Glomerular visceral epithelial cell (primary cell): ENCODE measurements around the gene NEK8.
A peak's percentile ranks its signal among the peaks of the same experiment; 100 is the strongest.
"Not testable (repeated sequence)": the region's sequence is repeated elsewhere in the genome, so short reads cannot be mapped to it uniquely, and the experiment has no call there.

Experiments used
- DNase-seq: peaks from one replicate; pipeline ENCODE4 v3.0.0-alpha.2; 2016; ENCODE audit errors: extremely low spot score

The NEK8 gene

DNA sequence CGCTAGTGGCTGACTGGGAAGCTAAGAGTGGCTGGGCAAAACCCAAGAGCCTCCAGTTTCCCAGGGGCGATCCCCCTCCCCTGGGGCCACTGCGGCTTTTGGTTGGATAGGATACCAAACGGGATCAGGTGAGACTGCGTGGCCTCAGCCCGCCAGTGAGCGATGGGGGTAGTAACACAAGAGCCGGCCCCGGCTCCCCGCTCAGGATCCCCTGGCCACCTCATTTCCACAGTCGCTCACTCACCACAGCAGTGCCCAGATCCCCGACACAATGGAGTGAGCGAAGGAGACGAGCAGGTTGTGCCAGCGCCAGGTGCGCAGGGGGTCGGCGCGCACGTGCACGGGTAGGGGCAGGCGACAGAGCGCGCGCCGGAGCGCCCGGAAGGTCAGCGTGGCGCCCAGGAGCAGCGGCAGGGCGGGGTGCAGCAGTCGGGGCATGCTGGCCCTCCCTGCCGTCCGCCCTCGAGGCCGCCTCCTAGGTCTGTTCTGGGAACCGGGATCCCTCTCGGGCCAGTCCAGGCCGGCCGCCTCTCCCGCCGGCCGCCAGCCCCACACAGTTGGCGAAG lies 2.8 kb upstream of the NEK8 start:
- peak; percentile 91 for DNase-seq

- peak; percentile 61 for DNase-seq
Observed at GRCh38 chr17:28726226-28726626, 2.4 kb upstream of the NEK8 start, which contains the start of gene TLCD1. Gene TLCD1 (minus strand): TSS chr17:28726233. CDS start chr17:28726097, 136 bp downstream.

- peak; percentile 98 for DNase-seq
Observed at GRCh38 chr17:28726627-28727491, 1.7 kb upstream of the NEK8 start.

DNA sequence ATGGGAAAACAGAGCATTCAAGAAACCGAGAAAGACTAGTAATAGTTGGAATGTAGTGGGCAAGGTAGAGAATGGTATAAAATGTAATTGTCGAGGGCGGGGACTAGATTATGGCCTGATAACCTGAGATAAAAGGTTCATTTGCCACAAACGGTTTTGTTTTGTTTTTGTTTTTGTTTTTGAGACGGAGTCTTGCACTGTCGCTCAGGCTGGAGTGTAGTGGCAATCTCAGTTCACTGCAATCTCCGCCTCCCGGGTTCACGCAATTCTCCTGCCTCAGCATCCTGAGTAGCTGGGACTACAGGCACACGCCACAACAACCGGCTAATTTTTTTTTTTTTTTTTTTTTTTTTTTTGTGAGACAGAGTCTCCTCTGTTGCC lies 1.4 kb downstream of the NEK8 start:
- DNase-seq: no peak

- DNase-seq: no peak
Observed at GRCh38 chr17:28733346-28733745, 4.8 kb downstream of the NEK8 start.

DNA sequence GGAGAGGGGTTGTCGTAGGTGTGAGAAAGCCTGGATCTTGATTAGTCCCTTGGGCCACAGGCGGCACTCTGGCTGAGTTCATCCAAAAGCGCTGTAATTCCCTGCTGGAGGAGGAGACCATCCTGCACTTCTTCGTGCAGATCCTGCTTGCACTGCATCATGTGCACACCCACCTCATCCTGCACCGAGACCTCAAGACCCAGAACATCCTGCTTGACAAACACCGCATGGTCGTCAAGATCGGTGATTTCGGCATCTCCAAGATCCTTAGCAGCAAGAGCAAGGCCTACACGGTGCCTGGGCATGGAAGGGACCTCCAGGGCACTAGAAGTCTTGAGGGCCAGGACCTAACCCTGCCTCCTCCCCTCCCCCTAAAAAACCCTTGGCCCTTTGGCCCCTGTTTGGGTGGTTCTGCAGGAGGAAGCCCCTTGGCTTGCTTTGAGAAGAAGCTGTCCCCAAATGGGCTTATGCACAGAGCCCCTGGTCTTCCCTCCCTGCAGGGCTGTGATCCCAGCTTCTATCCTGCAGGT lies 6.2 kb downstream of the NEK8 start:
- no peak for DNase-seq

DNA sequence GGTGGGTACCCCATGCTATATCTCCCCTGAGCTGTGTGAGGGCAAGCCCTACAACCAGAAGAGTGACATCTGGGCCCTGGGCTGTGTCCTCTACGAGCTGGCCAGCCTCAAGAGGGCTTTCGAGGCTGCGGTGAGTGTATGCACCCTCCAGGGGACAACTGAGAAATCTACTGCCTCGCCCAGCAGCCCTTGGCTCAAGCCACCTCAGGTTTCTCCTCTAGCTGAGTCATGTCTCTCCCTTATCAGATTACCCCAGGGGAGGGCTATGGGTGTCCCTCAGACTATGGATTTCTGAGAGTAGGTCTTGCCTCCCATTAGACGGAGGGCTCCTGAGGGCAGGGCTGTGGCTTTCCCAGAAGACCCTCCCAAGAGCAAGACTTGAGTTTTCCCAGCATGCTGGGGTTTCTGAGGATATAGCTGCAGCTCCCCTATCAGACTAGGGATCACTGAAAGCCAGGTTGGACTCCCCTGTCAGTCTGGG lies 6.7 kb downstream of the NEK8 start:
- DNase-seq: no peak

GRCh38 chr17:28735913-28736769 lies 7.6 kb downstream of the NEK8 start:
- not testable (repeated sequence) for DNase-seq

DNA sequence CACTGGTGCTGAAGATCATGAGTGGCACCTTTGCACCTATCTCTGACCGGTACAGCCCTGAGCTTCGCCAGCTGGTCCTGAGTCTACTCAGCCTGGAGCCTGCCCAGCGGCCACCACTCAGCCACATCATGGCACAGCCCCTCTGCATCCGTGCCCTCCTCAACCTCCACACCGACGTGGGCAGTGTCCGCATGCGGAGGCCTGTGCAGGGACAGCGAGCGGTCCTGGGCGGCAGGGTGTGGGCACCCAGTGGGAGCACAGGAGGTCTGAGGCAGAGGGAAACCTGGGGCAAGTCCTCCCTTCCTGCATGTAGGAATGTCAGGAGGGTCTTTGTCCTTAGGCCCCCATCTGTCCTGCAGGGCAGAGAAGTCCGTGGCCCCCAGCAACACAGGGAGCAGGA lies 8.7 kb downstream of the NEK8 start:
- DNase-seq: no peak

- no peak for DNase-seq
Observed at GRCh38 chr17:28737770-28738679, 9.4 kb downstream of the NEK8 start.

DNA sequence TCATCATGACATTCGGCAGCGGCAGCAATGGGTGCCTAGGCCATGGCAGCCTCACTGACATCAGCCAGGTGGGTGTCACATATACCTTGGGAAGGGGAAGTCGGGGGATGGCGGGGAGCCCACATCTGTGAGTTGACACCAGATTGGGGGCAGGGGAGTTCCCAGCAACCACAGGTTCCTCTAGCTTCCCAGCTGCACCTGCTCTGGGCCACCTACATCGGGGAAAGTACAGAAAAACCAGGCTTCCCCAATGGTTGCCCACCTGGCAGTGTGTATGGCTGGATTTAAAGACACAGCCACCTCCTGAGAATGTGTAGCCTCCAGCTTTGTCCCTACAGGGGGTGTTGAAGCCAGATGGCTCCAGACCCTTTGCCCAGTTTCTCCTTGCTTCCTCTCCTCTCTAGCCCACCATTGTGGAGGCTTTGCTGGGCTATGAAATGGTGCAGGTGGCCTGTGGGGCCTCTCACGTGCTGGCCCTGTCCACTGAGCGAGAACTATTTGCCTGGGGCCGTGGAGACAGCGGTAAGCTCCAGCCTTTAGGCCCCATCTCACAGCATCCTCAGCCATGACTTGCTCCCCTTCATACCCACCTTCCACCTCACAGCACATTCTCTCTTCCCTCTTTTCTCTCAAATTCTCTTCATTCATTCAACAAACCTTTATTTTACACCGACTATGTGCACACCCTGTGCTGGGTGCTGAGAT lies 10.2 kb downstream of the NEK8 start:
- no peak for DNase-seq

DNA sequence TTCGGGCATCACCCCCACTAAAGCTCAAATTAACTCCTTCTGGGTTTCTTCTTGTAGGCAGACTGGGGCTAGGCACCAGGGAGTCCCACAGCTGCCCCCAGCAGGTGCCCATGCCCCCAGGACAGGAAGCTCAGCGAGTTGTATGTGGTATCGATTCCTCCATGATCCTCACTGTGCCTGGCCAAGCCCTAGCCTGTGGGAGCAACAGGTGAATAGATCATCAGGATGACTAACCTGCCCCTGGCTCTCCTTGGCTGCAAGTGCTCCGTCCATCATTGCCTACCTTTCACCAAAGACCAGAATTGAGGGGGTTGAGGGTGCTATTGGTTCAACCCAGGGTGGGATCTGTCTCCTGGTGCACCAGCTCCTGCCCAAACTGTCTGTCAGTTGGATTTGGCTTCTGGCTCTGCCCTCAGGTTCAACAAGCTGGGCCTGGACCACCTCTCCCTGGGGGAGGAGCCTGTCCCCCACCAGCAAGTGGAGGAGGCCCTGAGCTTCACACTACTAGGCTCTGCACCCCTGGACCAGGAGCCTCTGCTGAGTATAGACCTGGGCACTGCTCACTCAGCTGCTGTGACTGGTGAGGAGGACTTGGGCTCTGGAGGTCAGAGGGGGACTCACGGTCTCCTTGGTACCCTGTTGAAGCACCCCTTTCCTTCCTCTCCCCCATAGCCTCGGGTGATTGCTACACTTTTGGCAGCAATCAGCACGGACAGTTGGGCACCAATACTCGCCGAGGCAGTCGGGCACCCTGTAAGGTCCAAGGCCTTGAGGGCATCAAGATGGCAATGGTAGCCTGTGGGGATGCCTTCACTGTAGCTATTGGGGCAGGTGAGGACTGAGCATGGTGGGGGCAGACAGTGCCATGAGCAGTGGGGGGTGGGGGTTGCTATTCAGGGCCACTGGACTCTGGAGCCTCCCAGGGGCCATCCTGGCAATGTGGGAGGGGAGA lies 12.1 kb downstream of the NEK8 start:
- DNase-seq: no peak

DNA sequence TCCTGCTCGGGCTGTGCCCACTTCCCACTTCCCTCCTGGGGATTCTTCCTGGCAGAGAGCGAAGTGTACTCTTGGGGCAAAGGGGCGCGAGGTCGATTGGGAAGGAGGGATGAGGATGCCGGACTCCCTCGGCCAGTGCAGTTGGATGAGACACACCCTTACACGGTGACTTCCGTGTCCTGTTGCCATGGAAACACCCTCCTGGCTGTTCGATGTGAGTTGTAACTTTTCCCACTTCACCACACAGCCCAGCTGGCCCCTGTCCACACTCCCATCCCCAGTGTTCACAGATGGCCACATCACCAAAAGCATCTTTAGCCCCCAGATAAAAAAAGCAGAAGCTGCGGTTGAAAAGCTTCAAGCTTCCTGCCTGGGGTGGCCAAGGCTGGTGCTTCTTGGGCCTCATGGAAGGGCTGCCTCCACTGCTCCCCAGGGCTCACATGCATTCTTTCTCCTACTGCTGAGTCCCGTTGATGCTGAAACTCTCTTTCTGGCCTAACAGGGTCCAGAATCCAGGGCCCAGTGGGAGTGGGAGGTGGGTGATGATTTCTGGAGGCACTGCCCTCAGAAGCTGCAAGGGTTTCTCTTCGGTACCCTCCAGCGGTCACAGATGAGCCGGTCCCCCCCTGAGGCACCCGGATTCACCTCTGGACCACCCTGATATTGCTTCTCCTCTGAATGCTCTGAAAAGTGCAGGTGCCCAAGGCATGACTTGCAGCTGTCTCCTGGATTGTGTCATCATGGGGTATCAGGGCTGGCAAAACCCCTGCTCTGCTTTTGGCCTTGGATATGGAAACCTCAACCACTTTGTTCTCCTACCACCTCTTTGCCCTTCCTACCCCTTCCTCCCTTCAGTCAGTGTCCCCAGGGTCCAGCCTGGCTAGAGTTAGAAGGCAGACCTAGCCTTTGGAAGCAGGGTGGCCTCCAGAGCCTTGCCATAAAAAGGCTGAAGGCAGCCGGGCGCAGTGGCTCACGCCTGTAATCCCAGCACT lies 13.1 kb downstream of the NEK8 start:
- DNase-seq: no peak

DNA sequence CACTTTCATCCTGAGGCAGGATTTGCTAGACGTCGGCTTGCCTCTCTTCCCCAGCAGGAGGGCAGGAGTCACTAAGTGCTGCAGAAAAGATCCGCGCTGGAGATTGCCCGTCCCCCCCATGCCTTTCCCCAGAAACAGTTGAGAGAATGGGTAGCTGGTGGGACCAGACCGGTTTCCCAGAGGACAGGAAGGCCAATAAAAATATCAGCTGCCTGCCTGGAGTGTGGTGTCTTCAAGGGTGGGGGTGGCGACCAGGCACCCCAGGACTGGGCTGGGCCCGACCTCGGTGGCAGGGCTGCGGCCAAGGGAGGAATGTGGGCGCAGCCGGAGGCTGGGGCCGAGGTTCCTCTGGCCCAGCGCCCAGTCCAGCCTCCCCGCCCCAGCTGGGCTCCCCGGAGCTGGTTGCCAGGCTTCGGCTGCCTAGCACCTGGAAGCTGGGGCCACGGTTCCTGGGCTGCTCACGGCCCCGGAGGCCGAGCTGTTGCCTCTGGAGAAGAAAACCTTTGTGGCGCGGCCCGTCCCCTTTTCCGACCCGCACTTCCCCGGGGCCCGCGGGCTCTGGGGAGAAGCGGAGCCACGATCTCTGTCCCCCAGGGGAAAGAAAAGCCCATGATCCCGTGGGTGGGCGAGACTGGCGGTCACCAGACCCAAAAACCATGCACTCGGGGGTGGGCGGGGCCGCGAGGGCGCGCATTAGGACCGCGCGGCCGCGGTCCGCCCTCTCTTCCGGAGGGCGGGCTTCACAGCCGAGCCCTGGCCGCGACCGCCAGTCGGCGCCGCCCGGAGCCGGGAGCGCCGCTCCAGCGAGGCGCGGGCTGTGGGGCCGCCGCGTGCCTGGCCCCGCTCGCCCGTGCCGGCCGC lies 14.9 kb downstream of the NEK8 start, which contains the start of gene TRAF4:
TRAF4 (plus strand) TSS at position 769 of the 861 bp plus-strand sequence. CDS start 102 bp downstream, outside the sequence.
- DNase-seq: peak; percentile 93

- DNase-seq: peak; percentile 64
Observed at GRCh38 chr17:28744104-28744971, 15.8 kb downstream of the NEK8 start.
